Measurements from ENCODE around the gene MAP4K2. TPM values are rescaled to one million over a fixed set of nuclear protein-coding genes. Genes with fewer than 3 reads are reported as not detected.

Gene MAP4K2
- total and polyA plus RNA-seq, 2 of the 13 experiments (the other 11 are each of a cell fraction or from before 2014, with no cell fraction given): 8.3 to 17.6 TPM

- no peak for TF ChIP-seq SMARCE1 (IDR thresholded peaks at IDR 0.05; ENCODE audit: borderline replicate concordance)
- TF ChIP-seq STAG1 (CRISPR knock-in tag; IDR thresholded peaks at IDR 0.05): no peak
- no peak for TF ChIP-seq MBD4 (IDR thresholded peaks at IDR 0.05; ENCODE audit: borderline replicate concordance, low read length)
- TF ChIP-seq ARID2 (CRISPR knock-in tag; IDR thresholded peaks at IDR 0.05; ENCODE audit: borderline replicate concordance): no peak
- no peak for TF ChIP-seq ZNF282 (IDR thresholded peaks at IDR 0.05; ENCODE audit: partially characterized antibody)
- no peak for TF ChIP-seq NFIB (CRISPR knock-in tag; IDR thresholded peaks at IDR 0.05; ENCODE audit: borderline replicate concordance)
- TF ChIP-seq FOXA3 (CRISPR knock-in tag; IDR thresholded peaks at IDR 0.05): no peak
- no peak for TF ChIP-seq ZNF619 (CRISPR knock-in tag; IDR thresholded peaks at IDR 0.05)
- TF ChIP-seq ZNF263 (CRISPR knock-in tag; IDR thresholded peaks at IDR 0.05): no peak
- no peak for TF ChIP-seq KDM5B (CRISPR knock-in tag; IDR thresholded peaks at IDR 0.05; ENCODE audit: borderline replicate concordance)
- no peak for TF ChIP-seq RELA (CRISPR knock-in tag; IDR thresholded peaks at IDR 0.05)
- TF ChIP-seq PAWR (CRISPR knock-in tag; IDR thresholded peaks at IDR 0.05; ENCODE audit: borderline replicate concordance): no peak
- TF ChIP-seq ZNF674 (CRISPR knock-in tag; IDR thresholded peaks at IDR 0.05; ENCODE audit: low read depth): no peak
- TF ChIP-seq ARHGAP35 (CRISPR knock-in tag; IDR thresholded peaks at IDR 0.05; ENCODE audit: borderline replicate concordance): no peak
- TF ChIP-seq ARNT (IDR thresholded peaks at IDR 0.05): no peak
- no peak for TF ChIP-seq ZNF670 (CRISPR knock-in tag; IDR thresholded peaks at IDR 0.05; ENCODE audit: borderline replicate concordance)
- no peak for TF ChIP-seq CHD4 (IDR thresholded peaks at IDR 0.05; ENCODE audit: borderline replicate concordance, low read length)
- TF ChIP-seq ETV5 (CRISPR knock-in tag; IDR thresholded peaks at IDR 0.05; ENCODE audit: borderline replicate concordance): no peak
- TF ChIP-seq GTF2F1 (IDR thresholded peaks at IDR 0.05; ENCODE audit: low read length): no peak
- TF ChIP-seq FOXM1 (CRISPR knock-in tag; IDR thresholded peaks at IDR 0.05): no peak
- no peak for TF ChIP-seq RCOR2 (CRISPR knock-in tag; IDR thresholded peaks at IDR 0.05)
- no peak for TF ChIP-seq ZNF251 (CRISPR knock-in tag; IDR thresholded peaks at IDR 0.05)
- peak; percentile 36; the same call in 1 of the 2 replicates for TF ChIP-seq ZNF773 (CRISPR knock-in tag; IDR thresholded peaks at IDR 0.05; ENCODE audit: borderline replicate concordance)
- TF ChIP-seq ZNF768 (CRISPR knock-in tag; IDR thresholded peaks at IDR 0.05): no peak
- TF ChIP-seq KDM1A (CRISPR knock-in tag; IDR thresholded peaks at IDR 0.05): no peak
- peak; percentile 55; the same call in 1 of the 2 replicates for TF ChIP-seq RBFOX2 (IDR thresholded peaks at IDR 0.05; ENCODE audit: low read depth, low read length)
- no peak for TF ChIP-seq ZNF792 (CRISPR knock-in tag; IDR thresholded peaks at IDR 0.05)
- TF ChIP-seq FOSL2 (CRISPR knock-in tag; IDR thresholded peaks at IDR 0.05): 0 out of 2 replicates have a peak, but pooled peaks have one; percentile 6
- no peak for TF ChIP-seq ARNT2 (CRISPR knock-in tag; IDR thresholded peaks at IDR 0.05; ENCODE audit: low read depth)
- TF ChIP-seq TGIF2 (CRISPR knock-in tag; IDR thresholded peaks at IDR 0.05): 0 out of 2 replicates have a peak, but pooled peaks have one; percentile 44
- no peak for TF ChIP-seq KDM3A (CRISPR knock-in tag; IDR thresholded peaks at IDR 0.05; ENCODE audit: low read depth)
- 0 out of 2 replicates have a peak, but pooled peaks have one; percentile 32 for TF ChIP-seq SMAD9 (CRISPR knock-in tag; IDR thresholded peaks at IDR 0.05)
- peak; percentile 30 to 41 for TF ChIP-seq POLR2A (IDR thresholded peaks at IDR 0.05; ENCODE audit: insufficient read depth in 1 of 2, low read depth in 2 of 2, low read length in 2 of 2)
- TF ChIP-seq YY1 (IDR thresholded peaks at IDR 0.05; ENCODE audit: insufficient read depth, insufficient replicate concordance, low read depth, low read length): no peak
- TF ChIP-seq KLF11 (CRISPR knock-in tag; IDR thresholded peaks at IDR 0.05): no peak
- no peak for TF ChIP-seq ZFP41 (CRISPR knock-in tag; IDR thresholded peaks at IDR 0.05; ENCODE audit: borderline replicate concordance)
Measured at GRCh38 chr11:64777449-64778222, 25.4 kb downstream of the MAP4K2 start (continued).
